Breast epithelium (tissue), 3 donors: ENCODE results near the gene RIMKLB.

Experiments
- CTCF ChIP-seq, 3 donors: fragments of 450-650 bp; IDR thresholded peaks; one replicate each; pipeline ENCODE4 v1.5.1; 2016 to 2017; ENCODE audit warnings: antibody characterized with exemption in 3 of 3, mild to moderate bottlenecking in 3 of 3, moderate library complexity in 3 of 3
- POLR2A ChIP-seq: fragments of 450-650 bp; IDR thresholded peaks from one replicate; pipeline ENCODE4 v1.6.1; 2016; ENCODE audit warnings: antibody characterized with exemption, mild to moderate bottlenecking, moderate library complexity
- POLR2AphosphoS5 ChIP-seq, 3 donors: sonication (generic); formaldehyde crosslinking; IDR thresholded peaks; one replicate each; pipeline ENCODE4 v1.6.1; 2017; ENCODE audit warnings: antibody characterized with exemption in 3 of 3

- no peak for TF ChIP-seq CTCF (IDR thresholded peaks at IDR 0.05)
- no peak for TF ChIP-seq POLR2A
- no peak for TF ChIP-seq POLR2AphosphoS5 (IDR thresholded peaks at IDR 0.05)
Observed at GRCh38 chr12:8818526-8818925, 120.7 kb downstream of the RIMKLB start.
